Breast epithelium (tissue), 3 donors: ENCODE measurements around the gene TOP2B.

Experiments
- CTCF ChIP-seq, 3 donors: fragments of 450-650 bp; IDR thresholded peaks; one replicate each; pipeline ENCODE4 v1.5.1; 2016 to 2017; ENCODE audit warnings: antibody characterized with exemption in 3 of 3, mild to moderate bottlenecking in 3 of 3, moderate library complexity in 3 of 3
- POLR2AphosphoS5 ChIP-seq, 3 donors: sonication (generic); formaldehyde crosslinking; IDR thresholded peaks; one replicate each; pipeline ENCODE4 v1.6.1; 2017; ENCODE audit warnings: antibody characterized with exemption in 3 of 3

- TF ChIP-seq CTCF (IDR thresholded peaks at IDR 0.05) = no peak
- TF ChIP-seq POLR2AphosphoS5 (IDR thresholded peaks at IDR 0.05) = no peak
These were observed 26.2 kb upstream of the TOP2B start for GRCh38 chr3:25690768-25691533.
